BJ (cell line): Measurements from ENCODE around the gene ACTL8. TPM values are rescaled to one million over a fixed set of nuclear protein-coding genes. Genes with fewer than 3 reads are reported as not detected.

Experiments
- CTCF ChIA-PET: fragments of 350-600 bp; formaldehyde crosslinking; extraction: SDS; loops from one replicate; lab custom pipeline; 2021; ENCODE audit warnings: antibody characterized with exemption, inconsistent platforms; lab: Yijun Ruan, JAX
- POLR2A ChIA-PET: fragments of 300-600 bp; sonication (Branson Sonifier 250); formaldehyde crosslinking; extraction: SDS; loops from one replicate; lab custom pipeline; 2021; ENCODE audit warnings: antibody characterized with exemption; lab: Charles Lee
- DNase-seq: peaks from one replicate; pipeline ENCODE4 v3.0.0-alpha.2; 2011; ENCODE audit warnings: low read depth
- H3K27me3 ChIP-seq: 2 replicates; pipeline ENCODE4 v1.6.0; 2011; ENCODE audit warnings: low read length; ENCODE audit not compliant: control insufficient read depth, insufficient read depth
- H3K36me3 ChIP-seq: 2 replicates; pipeline ENCODE4 v1.5.1; 2011; ENCODE audit warnings: low read length; ENCODE audit not compliant: control insufficient read depth, insufficient read depth
- H3K4me3 ChIP-seq: 2 replicates; pipeline ENCODE4 v1.5.1; 2011; ENCODE audit warnings: low read depth, mild to moderate bottlenecking, control low read depth, low read length
- CTCF ChIP-seq: IDR thresholded peaks from 2 replicates; pipeline ENCODE4 v1.5.1; 2011; ENCODE audit warnings: low read depth, mild to moderate bottlenecking, control low read depth, inconsistent platforms, low read length, moderate library complexity; ENCODE audit not compliant: insufficient read depth
- polyA plus RNA-seq: library from polyadenylated mRNA; depleted of rRNA; stranded (reverse); fragments of >200 nt; gene quantifications from 2 replicates; pipeline ENCODE4 v1.2.3, GENCODE V29; 2011; rRNA removed

The ACTL8 gene
- polyA plus RNA-seq, 1 experiment = 0.07 TPM

DNA sequence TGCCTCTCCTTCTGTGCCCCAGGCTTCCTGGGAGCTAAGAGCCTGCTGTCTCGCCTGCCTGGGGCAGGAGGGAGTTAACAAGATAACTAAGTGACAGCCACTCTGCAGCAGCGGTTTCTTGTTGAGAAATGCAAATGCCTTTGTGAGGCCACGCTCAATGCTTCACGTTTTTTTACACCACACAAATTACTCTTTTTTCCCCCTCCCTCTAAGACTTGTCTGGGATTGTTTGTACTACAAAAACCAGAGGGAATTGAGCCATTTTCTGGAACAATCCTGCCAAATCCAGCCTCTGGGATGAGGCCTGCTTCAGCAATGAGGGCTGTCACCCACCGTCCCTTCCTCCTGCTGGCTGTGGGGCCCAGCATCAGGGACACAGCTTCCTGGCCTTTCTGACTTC lies 119.6 kb downstream of the ACTL8 start:
- H3K36me3 ChIP-seq = no peaks in the 10 kb centered on the region
- TF ChIP-seq CTCF = no peak
- no peaks in the 10 kb centered on the region for H3K27me3 ChIP-seq
- POLR2A ChIA-PET = interaction anchor here (0.5 kb wide), 2 partner anchors 71 to 291 kb away, joined by 3 to 18 read pairs; no protein-coding TSS in a partner anchor
- CTCF ChIA-PET = interaction anchor here (1.3 kb wide), 1 partner anchor 213 kb away, joined by 3 read pairs; no protein-coding TSS in a partner anchor
- peak; percentile 92 for DNase-seq
- H3K4me3 ChIP-seq = no peak overlapping the region

DNA sequence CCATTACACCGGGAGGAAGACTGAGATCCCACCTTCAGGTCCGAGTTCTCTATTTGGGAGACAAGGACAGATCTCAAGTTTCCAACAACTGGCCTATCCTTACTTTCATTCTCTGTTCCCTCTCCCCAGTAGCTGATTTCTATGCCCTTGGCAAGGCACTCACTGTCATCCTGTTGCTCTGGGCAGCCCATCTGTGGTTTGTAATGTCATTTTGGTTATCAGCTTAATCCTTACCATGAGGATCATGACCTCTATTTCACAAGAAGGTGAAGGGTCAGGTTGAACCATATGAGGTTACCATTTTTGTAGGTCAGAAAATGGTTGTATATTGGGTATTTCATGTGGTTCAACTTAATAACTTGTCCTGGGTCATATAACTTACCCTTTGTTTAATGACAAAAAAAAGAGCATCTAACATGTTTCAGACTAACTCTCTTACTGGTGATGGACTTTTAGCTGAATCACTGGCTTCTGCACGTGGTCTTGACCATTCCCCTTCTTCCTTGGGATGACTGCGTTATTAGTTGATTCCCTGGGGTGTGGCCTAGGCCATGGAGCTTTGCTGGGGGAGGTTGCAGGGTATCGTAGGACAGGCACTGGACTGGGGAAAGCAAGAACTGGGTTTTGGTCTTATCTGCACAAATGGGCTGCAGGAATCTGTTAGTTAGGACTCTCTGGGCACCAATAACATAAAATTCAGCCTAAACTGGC lies 120.2 kb downstream of the ACTL8 start:
- POLR2A ChIA-PET = interaction anchor here (0.5 to 0.8 kb wide), 3 partner anchors 71 to 292 kb away, joined by 3 to 18 read pairs (median 4); no protein-coding TSS in a partner anchor
- Histone ChIP-seq H3K27me3 (no peaks in the 10 kb centered on the region), H3K36me3 (no peaks in the 10 kb centered on the region), H3K4me3 (no peak overlapping the region)
- no peak for DNase-seq
- CTCF ChIA-PET = interaction anchor here (0.7 to 2.6 kb wide), 5 partner anchors 34 to 214 kb away, joined by 3 to 8 read pairs (median 4); no protein-coding TSS in a partner anchor
- TF ChIP-seq CTCF = no peak

GRCh38 chr1:17875882-17876280 lies 120.7 kb downstream of the ACTL8 start:
- ChIA-PET POLR2A (interaction anchor here (0.8 kb wide), 1 partner anchor 108 kb away, joined by 4 read pairs; no protein-coding TSS in a partner anchor), CTCF (interaction anchor here (0.7 to 2.6 kb wide), 4 partner anchors 34 to 214 kb away, joined by 3 to 8 read pairs (median 6); no protein-coding TSS in a partner anchor)
- H3K4me3 ChIP-seq = no peak overlapping the region
- no peak for DNase-seq
- no peak for TF ChIP-seq CTCF
- no peaks in the 10 kb centered on the region for H3K36me3 ChIP-seq
- H3K27me3 ChIP-seq = no peaks in the 10 kb centered on the region

Other genes with a start within 250 kb of the ACTL8 start
- gene ARHGEF10L, start 215.6 kb upstream of the ACTL8 start, polyA plus RNA-seq = 5.6 and 12.5 TPM in 2 replicates